WI38 (cell line): ENCODE measurements around the gene HLA-F.

ENCODE experiments used
- H3K4me3 ChIP-seq: 2 replicates; pipeline ENCODE4 v1.5.1; 2011; ENCODE audit warnings: low read depth, mild to moderate bottlenecking, control low read depth, low read length
- CTCF ChIP-seq: IDR thresholded peaks from 2 replicates; pipeline ENCODE4 v1.5.1; 2012; ENCODE audit warnings: low read depth, mild to moderate bottlenecking, control low read depth, low read length

The HLA-F gene

GRCh38 chr6:29723262-29723665, at the start of gene HLA-F:
HLA-F (plus strand) TSS chr6:29723434; CDS start chr6:29723464, 30 bp downstream.
- H3K4me3 ChIP-seq, result 0 out of 2 replicates have a peak within 1 kb of the TSS, but pooled peaks have one; percentile 22
- no peak for TF ChIP-seq CTCF

- no peak overlapping the region for H3K4me3 ChIP-seq
- no peak for TF ChIP-seq CTCF
Measured at GRCh38 chr6:29674008-29674407, 49.2 kb upstream of the HLA-F start.

DNA sequence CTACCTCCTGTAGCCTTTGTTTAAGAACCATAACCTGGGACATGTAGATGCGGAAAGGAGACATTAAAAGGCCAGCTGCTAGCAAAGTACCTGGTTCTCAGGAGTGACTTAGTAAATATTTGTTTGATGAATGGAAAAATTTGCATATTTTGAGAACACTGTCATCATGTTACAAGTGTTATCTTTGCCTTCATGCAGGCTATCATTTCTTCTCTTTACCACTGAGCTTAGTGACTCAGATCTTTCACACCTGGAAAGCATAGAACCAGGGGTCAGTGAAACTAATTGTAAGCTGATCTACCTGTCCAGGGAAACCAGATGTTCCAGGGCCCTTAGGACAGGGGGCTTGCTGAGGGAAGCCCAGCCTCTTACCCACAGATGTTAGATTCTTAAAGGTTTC, 47.7 kb upstream of the HLA-F start:
- TF ChIP-seq CTCF, result no peak
- no peak overlapping the region for H3K4me3 ChIP-seq

DNA sequence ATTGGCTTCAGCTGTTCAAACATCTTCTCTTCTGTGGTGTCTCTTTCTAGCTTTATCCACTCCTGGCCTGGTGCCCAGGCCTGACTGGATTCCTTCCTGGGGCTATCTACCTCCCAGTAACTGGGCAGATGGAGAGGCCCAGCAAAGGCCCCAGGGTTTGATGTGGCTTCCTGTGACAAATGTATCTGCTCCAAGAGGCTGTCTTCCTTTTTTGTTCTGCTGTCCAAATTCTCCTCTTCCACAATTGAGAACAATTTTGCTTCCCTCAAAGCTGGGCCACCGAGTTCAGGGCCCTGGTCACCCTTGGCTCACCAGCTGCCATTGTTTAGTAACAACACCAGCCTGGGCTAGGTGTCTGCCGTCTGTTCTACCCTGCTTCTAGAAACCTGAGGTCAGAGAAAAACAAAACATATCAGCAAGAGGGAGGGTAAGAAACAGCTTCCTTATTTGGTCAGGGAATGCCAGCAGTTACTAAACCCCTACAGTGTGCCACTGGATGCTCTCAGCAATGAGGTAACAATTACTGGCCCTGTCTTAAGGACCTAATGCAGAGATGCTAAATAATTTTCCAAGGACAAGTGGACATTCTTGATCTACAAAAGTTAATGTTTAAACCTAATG, 46.1 kb upstream of the HLA-F start:
- TF ChIP-seq CTCF, result no peak
- H3K4me3 ChIP-seq, result no peak overlapping the region

- no peak overlapping the region for H3K4me3 ChIP-seq
- no peak for TF ChIP-seq CTCF
Measured at GRCh38 chr6:29678114-29678513, 45.1 kb upstream of the HLA-F start.

GRCh38 chr6:29679962-29680361, 43.3 kb upstream of the HLA-F start:
- H3K4me3 ChIP-seq, result no peak overlapping the region
- no peak for TF ChIP-seq CTCF

DNA sequence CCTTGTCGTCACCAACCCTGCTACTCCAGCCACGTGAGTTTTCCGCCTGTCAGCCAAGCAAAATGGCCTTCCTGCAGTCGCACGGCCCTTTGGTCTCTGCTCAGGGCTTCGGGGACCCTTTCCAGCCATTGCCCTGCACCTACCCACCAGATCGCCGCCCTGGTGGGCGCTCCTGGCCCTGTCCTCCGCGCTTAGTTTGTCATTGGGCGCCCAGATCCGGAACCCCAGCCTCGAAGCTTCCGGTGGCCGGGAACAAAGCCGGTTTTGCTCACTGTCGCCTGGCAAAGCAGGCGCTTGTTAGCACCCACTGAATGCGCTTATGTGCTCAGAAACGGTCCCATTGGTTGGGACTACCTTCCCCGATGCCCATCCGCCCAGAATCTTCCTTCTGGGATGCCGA, 42.8 kb upstream of the HLA-F start:
- TF ChIP-seq CTCF, result no peak
- H3K4me3 ChIP-seq, result no peak overlapping the region
